Colonic mucosa (tissue), 4 donors: Measurements from ENCODE around the gene TMEM190. TPM values are rescaled to one million over a fixed set of nuclear protein-coding genes. Genes with fewer than 3 reads are reported as not detected.

Experiments used
- DNase-seq: peaks from one replicate; pipeline ENCODE4 v3.0.0-alpha.2; 2020
- H3K27ac ChIP-seq: fragments of 200-600 bp; one replicate; pipeline ENCODE4 v1.8.0; 2021
- H3K27me3 ChIP-seq: fragments of 200-600 bp; one replicate; pipeline ENCODE4 v1.8.0; 2021
- H3K36me3 ChIP-seq: fragments of 200-600 bp; one replicate; pipeline ENCODE4 v1.8.0; 2021
- H3K4me1 ChIP-seq: fragments of 200-600 bp; one replicate; pipeline ENCODE4 v1.8.0; 2021; ENCODE audit warnings: mild to moderate bottlenecking
- H3K4me3 ChIP-seq: fragments of 200-600 bp; one replicate; pipeline ENCODE4 v1.8.0; 2021
- H3K9ac ChIP-seq, 2 donors: one replicate each; pipeline ENCODE4 v1.7.0; 2013; ENCODE audit warnings: control low read depth in 2 of 2, low read depth in 2 of 2, low read length in 2 of 2
- H3K9me3 ChIP-seq: fragments of 200-600 bp; one replicate; pipeline ENCODE4 v1.8.0; 2021
- CTCF ChIP-seq: fragments of 200-600 bp; IDR thresholded peaks from one replicate; pipeline ENCODE4 v1.8.0; 2022; ENCODE audit warnings: antibody characterized with exemption, mild to moderate bottlenecking
- intact Hi-C: fragments of 100-400 bp; cut with DNase I; formaldehyde crosslinking; loops from one replicate; pipeline ENCODE4 v1.14.1; 2022
- total RNA-seq, 2 donors: library from RNA; stranded (reverse); fragmentation: NEBNext Ultra II Directional in 1 of 2; extraction: Animal tissue kit (Norgen Biotek cat#: 25700) in 1 of 2; gene quantifications; one replicate each; pipeline ENCODE4 v1.2.1, GENCODE V29; 2021
- donor health status: healthy.
- donor health status: DM: no; HTN: no; CAD: no.
- donor health status: DM: no; HTN: no; CAD: no.

The TMEM190 gene
- total RNA-seq, 2 donors from 2014 or later: not detected

- no peaks in the 10 kb centered on the region for H3K4me1 ChIP-seq
- DNase-seq: no peak
- H3K4me3 ChIP-seq: no peak overlapping the region
- no peaks in the 10 kb centered on the region for H3K9me3 ChIP-seq
- no peaks in the 10 kb centered on the region for H3K27me3 ChIP-seq
- peaks cover 5% of the 10 kb centered on the region for H3K36me3 ChIP-seq
- intact Hi-C loops: no loop called here
- no peak for TF ChIP-seq CTCF
- H3K27ac ChIP-seq: no peak overlapping the region
- H3K9ac ChIP-seq: no peak overlapping the region
Observed at GRCh38 chr19:55345101-55345817, 31.4 kb upstream of the TMEM190 start.

- Histone ChIP-seq H3K27ac (no peak overlapping the region), H3K9ac (no peak overlapping the region)
Observed at GRCh38 chr19:55345818-55346724, 30.6 kb upstream of the TMEM190 start.

GRCh38 chr19:55346725-55347441 is 29.7 kb upstream of the TMEM190 start:
- Histone ChIP-seq H3K9ac (no peak overlapping the region), H3K4me3 (no peak overlapping the region), H3K27ac (no peak overlapping the region), H3K4me1 (no peaks in the 10 kb centered on the region), H3K27me3 (peaks cover 3% of the 10 kb centered on the region), H3K36me3 (peaks cover 4% of the 10 kb centered on the region), H3K9me3 (no peaks in the 10 kb centered on the region)
- DNase-seq: no peak
- no peak for TF ChIP-seq CTCF
- intact Hi-C loops: no loop called here

More at GRCh38 chr19:55345818-55346724, 30.6 kb upstream of the TMEM190 start:
- intact Hi-C loops: no loop called here
- H3K4me3 ChIP-seq: no peak overlapping the region
- peak; percentile 82 for DNase-seq
- no peaks in the 10 kb centered on the region for H3K27me3 ChIP-seq
- H3K9me3 ChIP-seq: no peaks in the 10 kb centered on the region
- no peak for TF ChIP-seq CTCF
- no peaks in the 10 kb centered on the region for H3K4me1 ChIP-seq
- H3K36me3 ChIP-seq: peaks cover 5% of the 10 kb centered on the region

- H3K36me3 ChIP-seq: no peaks in the 10 kb centered on the region
Observed at GRCh38 chr19:55347442-55348009, 29.1 kb upstream of the TMEM190 start.

More at GRCh38 chr19:55347442-55348009, 29.1 kb upstream of the TMEM190 start:
- no peak overlapping the region for H3K27ac ChIP-seq
- no peaks in the 10 kb centered on the region for H3K4me1 ChIP-seq
- intact Hi-C loops: no loop called here
- peaks cover 7% of the 10 kb centered on the region for H3K27me3 ChIP-seq
- H3K4me3 ChIP-seq: no peak overlapping the region
- no peak for DNase-seq
- no peaks in the 10 kb centered on the region for H3K9me3 ChIP-seq
- TF ChIP-seq CTCF: no peak
- H3K9ac ChIP-seq: no peak overlapping the region
